ENCODE measurements around the gene SH3GL3.

The SH3GL3 gene, protein sequence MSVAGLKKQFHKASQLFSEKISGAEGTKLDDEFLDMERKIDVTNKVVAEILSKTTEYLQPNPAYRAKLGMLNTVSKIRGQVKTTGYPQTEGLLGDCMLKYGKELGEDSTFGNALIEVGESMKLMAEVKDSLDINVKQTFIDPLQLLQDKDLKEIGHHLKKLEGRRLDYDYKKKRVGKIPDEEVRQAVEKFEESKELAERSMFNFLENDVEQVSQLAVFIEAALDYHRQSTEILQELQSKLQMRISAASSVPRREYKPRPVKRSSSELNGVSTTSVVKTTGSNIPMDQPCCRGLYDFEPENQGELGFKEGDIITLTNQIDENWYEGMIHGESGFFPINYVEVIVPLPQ

DNA sequence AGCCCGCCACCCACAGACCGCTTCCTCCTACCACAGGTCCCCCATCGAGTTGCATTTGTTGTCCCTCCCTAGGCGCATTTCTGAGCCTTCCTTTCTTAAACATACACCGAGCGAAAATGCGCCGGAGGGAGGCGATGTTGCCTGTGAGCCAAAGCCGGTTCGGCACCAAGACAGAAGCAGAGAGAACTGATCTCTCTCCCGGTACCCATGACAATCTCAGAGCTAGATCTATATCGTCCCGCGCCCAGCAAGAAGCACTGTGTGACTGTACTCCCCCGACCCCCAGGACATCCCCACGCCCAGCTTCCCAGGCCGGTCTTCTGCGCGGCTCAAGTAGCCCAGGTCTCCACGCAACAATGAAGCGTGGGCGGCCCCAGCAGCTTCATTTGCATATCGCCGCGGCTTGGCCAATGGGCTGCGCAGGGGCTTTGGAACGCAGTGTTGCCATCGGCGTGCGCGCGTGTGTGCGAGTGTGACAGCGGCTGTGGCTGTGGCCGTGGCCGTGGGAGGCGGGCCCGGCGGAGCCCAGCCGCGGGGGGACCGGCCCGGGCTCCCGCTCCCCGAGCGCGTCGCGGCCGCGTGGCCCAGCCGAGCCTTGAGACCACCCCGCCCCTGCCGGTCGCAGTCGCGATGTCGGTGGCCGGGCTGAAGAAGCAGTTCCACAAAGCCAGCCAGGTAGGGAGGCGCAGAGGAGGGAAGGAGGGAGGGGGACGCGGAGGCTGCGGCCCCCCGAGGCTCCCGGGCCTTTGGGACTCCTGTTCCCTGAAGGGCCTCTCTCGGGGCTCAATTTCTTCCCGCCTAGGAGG lies at the start of gene SH3GL3:
TSS of gene SH3GL3 (plus strand) at position 438 of the 806 bp plus-strand sequence. CDS start at position 631, 193 bp downstream.
- peak in 1 of 2 donors; percentile 19 for DNase-seq (ENCODE audit: low read depth in 2 of 2, low spot score in 1 of 2)

DNA sequence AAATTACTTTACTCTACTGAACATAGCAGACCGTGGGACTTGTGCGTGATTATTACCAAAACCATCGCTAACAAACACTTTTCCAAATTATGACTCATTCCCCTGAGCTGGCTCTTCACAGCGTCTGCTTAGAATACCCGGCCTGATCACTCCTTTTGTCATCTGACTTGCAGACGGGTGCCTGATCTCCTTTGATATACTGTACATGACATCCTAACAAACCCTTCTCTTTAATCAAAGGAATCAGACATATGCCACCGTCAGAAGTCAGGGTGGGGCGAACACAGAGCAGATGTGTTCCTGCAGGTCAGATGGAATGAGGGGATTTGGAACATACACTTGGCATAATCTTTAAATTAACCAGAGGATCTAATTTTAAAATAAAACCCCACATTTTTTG lies 48.5 kb upstream of the SH3GL3 start:
- DNase-seq (ENCODE audit: low read depth in 2 of 2, low spot score in 1 of 2) = no peak

GRCh38 chr15:83404121-83404520 lies 43.0 kb upstream of the SH3GL3 start:
- no peak for DNase-seq (ENCODE audit: low read depth in 2 of 2, low spot score in 1 of 2)

GRCh38 chr15:83410532-83410931 lies 36.6 kb upstream of the SH3GL3 start:
- DNase-seq (ENCODE audit: low read depth in 2 of 2, low spot score in 1 of 2) = no peak

DNA sequence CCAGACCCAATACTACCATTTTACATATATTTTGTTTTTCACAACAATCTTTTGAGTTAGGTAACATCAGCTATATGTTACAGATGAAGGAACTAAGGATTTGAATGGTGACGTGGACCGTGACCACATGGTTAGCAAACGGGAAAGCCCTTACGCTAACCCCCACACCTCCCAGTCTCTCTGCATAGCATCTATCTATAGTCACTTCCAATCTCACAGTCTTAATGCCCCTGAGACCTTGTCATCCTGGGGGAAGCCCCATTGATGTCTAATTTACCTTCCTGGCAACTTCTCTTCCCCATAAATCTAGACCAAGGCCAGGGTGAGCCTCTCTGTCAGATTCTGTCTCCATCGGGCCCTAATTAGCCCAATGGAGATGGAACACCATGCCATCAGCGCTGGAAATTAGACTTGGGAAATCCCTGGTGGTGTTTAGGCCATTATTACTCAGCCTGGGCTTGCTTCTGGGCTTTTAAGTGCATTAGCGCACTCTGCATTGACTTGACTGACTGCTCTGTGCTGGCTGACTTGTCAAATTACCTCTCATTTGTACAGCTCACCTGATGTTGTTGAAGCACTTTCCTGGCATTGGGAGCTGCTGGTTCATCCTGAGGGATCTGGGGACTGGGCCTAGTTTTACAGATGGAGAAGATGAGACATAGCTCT lies 34.0 kb upstream of the SH3GL3 start:
- no peak for DNase-seq (ENCODE audit: low read depth in 2 of 2, low spot score in 1 of 2)

GRCh38 chr15:83422081-83422480 lies 25.1 kb upstream of the SH3GL3 start:
- DNase-seq (ENCODE audit: low read depth in 2 of 2, low spot score in 1 of 2) = no peak

DNA sequence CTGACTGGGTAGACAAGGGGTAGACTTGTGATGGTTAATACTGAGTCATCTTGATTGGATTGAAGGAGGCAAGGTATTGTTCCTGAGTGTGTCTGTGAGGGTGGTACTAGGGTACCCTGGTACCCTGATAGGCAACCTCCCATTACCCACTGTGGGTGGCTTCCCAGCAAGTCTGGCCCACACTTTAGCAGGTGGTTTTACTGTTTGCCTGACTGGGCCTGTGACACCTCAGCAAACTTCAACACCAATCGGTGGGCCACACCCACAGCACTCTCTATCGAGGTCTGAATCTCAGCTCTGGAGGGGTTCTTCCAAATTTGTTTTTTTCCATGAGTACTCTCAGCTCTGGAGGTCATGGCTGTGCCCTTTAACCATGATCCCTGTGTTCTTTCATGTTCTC lies 24.6 kb upstream of the SH3GL3 start:
- DNase-seq (ENCODE audit: low read depth in 2 of 2, low spot score in 1 of 2) = no peak

DNA sequence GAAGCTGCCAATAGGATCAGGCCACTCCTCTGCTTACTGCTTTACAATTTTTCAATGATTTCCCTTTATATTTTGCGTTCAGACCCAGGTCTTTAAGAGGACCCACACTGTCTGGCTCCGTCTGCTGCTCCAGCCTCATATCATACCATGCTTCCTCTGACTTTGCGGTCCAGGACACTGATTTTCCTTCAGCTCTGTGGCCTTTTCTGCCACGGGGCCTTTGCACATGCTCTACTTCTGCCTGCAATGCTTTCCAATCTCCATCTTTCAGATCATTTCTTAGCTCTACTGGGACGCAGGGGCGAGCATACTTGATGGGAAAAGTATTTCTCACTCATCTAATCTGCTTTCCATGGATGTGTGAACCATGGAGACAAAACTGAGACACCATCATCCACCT lies 23.0 kb upstream of the SH3GL3 start:
- DNase-seq (ENCODE audit: low read depth in 2 of 2, low spot score in 1 of 2) = no peak

- no peak for DNase-seq (ENCODE audit: low read depth in 2 of 2, low spot score in 1 of 2)
Observed at GRCh38 chr15:83430441-83430840, 16.7 kb upstream of the SH3GL3 start.

- DNase-seq (ENCODE audit: low read depth in 2 of 2, low spot score in 1 of 2) = no peak
Observed at GRCh38 chr15:83431521-83431920, 15.6 kb upstream of the SH3GL3 start.

GRCh38 chr15:83435202-83435601 lies 11.9 kb upstream of the SH3GL3 start:
- DNase-seq (ENCODE audit: low read depth in 2 of 2, low spot score in 1 of 2) = no peak

DNA sequence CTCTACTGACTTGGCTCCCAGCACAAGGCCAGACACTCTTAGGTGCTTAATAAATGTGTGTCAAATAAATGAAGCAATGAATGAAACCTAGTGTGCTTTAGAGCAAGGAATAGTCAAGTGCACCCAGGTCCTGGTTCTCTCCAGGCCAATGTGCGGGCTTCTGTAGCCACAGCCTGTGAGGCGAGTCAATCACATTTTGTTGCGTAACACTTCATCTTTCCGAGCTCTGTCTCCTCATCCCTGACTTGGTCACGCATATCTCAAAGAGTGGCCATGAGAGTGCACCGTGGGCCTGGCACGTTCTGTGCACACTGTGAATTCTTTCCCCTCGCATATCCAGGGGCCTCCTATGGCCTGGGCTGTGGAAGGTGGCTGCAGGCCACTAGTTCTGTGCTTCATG lies 11.4 kb upstream of the SH3GL3 start:
- no peak for DNase-seq (ENCODE audit: low read depth in 2 of 2, low spot score in 1 of 2)

DNA sequence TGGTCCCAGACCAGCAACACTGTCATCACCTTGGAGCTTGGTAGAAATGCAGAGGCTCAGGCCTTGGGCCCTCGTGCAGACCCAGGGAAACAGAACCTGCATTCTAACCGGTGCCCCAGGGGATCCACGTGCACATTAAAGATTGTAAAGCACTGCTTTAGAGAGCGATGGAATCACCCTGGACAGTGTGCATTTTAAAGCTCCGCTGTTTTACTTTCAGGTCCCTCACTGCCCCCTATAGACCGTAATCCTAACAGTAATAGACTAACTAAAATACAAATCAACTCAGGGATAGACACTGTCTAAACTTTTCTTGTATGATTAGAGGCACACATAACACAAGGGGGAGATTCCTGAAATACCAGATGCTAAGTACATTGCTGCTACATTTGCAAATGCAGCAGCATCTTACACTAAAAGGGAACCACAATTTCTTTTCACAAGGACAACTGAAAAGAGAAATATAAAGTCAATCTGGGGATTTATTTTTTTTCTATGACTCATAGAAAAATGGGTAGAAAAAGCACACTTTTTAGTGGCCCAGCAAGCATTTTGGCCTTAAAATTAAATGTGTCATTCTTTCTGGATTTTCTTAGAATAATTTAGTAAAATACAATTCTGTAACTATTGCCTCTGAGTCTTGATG lies 10.5 kb upstream of the SH3GL3 start:
- DNase-seq (ENCODE audit: low read depth in 2 of 2, low spot score in 1 of 2) = no peak

- DNase-seq (ENCODE audit: low read depth in 2 of 2, low spot score in 1 of 2) = no peak
Observed at GRCh38 chr15:83443076-83443847, 3.9 kb upstream of the SH3GL3 start.

- no peak for DNase-seq (ENCODE audit: low read depth in 2 of 2, low spot score in 1 of 2)
Observed at GRCh38 chr15:83444936-83445335, 2.2 kb upstream of the SH3GL3 start.

DNA sequence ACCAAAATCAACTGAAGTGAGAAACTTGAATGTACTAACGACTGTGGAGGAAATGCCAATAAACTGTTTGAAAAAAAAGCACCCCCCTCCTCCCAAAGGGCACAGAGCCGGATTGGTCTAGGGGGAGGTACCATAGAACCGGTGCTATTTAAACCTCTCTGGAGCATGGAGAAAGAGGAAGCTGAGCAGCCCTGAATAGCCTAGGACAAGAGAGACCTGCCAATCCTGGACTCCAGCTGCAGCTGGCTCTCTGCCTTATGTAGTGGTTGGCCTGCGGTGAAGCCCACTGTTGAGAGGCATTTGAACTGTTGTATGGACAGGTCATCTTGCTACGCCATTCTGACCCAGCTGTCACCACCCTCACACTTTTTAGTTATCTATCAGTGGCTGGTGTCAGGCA lies 1.5 kb upstream of the SH3GL3 start:
- no peak for DNase-seq (ENCODE audit: low read depth in 2 of 2, low spot score in 1 of 2)

- DNase-seq (ENCODE audit: low read depth in 2 of 2, low spot score in 1 of 2) = no peak
Observed at GRCh38 chr15:83446417-83446816, 724 bp upstream of the SH3GL3 start.

DNA sequence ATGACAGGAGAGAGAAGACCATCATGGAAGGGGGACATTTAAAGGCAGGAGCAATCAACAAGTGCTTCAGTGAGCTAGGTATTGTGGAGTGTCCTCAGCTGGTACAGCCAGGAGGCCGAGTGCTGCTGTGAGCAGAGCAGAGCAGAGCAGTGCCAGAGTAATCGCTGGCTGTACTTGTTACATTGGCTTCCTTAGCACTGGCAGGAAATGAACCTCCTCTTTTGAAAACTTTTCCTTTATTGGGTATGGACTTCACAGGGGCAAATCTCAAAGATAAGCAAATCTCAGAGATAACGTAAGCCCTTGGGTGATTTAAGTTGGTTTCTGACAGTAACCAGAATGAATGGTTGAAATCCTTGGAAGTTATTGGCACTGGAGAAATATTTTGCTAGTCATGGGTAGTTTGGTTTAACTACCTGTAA lies 2.1 kb downstream of the SH3GL3 start:
- DNase-seq (ENCODE audit: low read depth in 2 of 2, low spot score in 1 of 2) = no peak

DNA sequence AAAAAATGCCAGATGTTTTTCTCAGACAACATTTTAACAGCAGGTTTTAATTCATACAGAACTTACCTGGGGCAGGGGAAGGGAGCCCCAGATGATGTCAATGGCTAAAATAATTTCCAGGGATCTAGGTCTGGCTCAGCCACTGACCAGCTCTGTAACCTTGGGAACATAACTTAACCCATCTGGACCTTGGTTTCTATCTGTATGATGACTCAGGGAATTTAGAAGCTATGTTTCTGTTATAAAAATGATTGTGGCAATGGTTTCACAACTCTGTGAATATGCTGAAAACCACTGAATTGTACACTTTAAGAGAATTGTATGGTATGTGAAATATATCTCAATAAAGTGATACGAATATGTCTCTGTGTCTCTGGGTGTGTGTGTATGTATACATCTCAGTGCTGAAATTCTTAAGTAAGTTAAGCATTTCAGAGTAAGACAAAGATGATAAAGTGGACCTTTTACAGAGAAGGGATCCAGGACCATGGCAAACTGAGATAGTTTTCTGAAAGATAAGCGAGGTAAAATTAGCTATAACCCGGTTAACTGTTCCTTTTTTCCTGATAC lies 2.9 kb downstream of the SH3GL3 start:
- DNase-seq (ENCODE audit: low read depth in 2 of 2, low spot score in 1 of 2) = no peak

GRCh38 chr15:83457149-83457548 lies 10.0 kb downstream of the SH3GL3 start:
- no peak for DNase-seq (ENCODE audit: low read depth in 2 of 2, low spot score in 1 of 2)

Measured in stimulated activated CD8-positive, alpha-beta memory T cell treated with anti-CD3 and anti-CD28 coated beads, Interleukin-4, amount 100 ng/mL, for 1 hour (primary cell).